Esophagus (tissue), 2 donors: ENCODE results near the gene OSBPL6. TPM values are rescaled to one million over a fixed set of nuclear protein-coding genes. Genes with fewer than 3 reads are reported as not detected.
"Not testable (repeated sequence)": the region's sequence is repeated elsewhere in the genome, so short reads cannot be mapped to it uniquely, and the experiment has no call there.

Experiments
- H3K27ac ChIP-seq, 2 donors: one replicate each; pipeline ENCODE4 v1.5.1; 2013; ENCODE audit warnings: low read depth in 2 of 2, mild to moderate bottlenecking in 2 of 2, inconsistent platforms in 1 of 2, low read length in 1 of 2, moderate library complexity in 1 of 2
- H3K27me3 ChIP-seq, 2 donors: one replicate each; pipeline ENCODE4 v1.6.1; 2013; ENCODE audit warnings: low read length in 2 of 2, control low read depth in 1 of 2, mild to moderate bottlenecking in 1 of 2; ENCODE audit not compliant: insufficient read depth in 2 of 2, control insufficient read depth in 1 of 2
- H3K36me3 ChIP-seq, 2 donors: one replicate each; pipeline ENCODE4 v1.6.1; 2013; ENCODE audit warnings: low read length in 1 of 2; ENCODE audit not compliant: control insufficient read depth in 2 of 2, insufficient read depth in 2 of 2
- H3K4me1 ChIP-seq, 2 donors: one replicate each; pipeline ENCODE4 v1.6.1; 2013; ENCODE audit warnings: low read length in 1 of 2; ENCODE audit not compliant: control insufficient read depth in 2 of 2, insufficient read depth in 2 of 2
- H3K4me3 ChIP-seq, 2 donors: one replicate each; pipeline ENCODE4 v1.5.1; 2013; ENCODE audit warnings: low read length in 2 of 2, mild to moderate bottlenecking in 2 of 2, low read depth in 1 of 2, moderate library complexity in 1 of 2
- H3K9me3 ChIP-seq, 2 donors: one replicate each; pipeline ENCODE4 v1.6.1; 2013; ENCODE audit warnings: mild to moderate bottlenecking in 2 of 2, low read depth in 1 of 2, low read length in 1 of 2, moderate library complexity in 1 of 2; ENCODE audit not compliant: control insufficient read depth in 2 of 2, insufficient read depth in 1 of 2
- WGBS, 2 donors: extraction: QIAGEN DNeasy Blood & Tissue Kit; methylation state at CpG; one replicate each; pipeline ENCODE4 v1.1.7; 2013; 5-methylcytosine and 5-hydroxymethylcytosine counted together
- polyA plus RNA-seq, 2 donors: library from polyadenylated mRNA; stranded (reverse); fragments of 200-250 nt; gene quantifications; one replicate each; pipeline ENCODE4 v1.2.3, GENCODE V29; 2013
- donor health status: healthy with polysubstance abuse.
- donor health status: Bipolar disorder and iron deficiency.

Gene OSBPL6
- 1 to 10 TPM in 1 of 2 donors, under 1 TPM in 1; 0.73 to 1.5 TPM for polyA plus RNA-seq

- peak within 1 kb of the TSS; percentile 94 to 96 for H3K27ac ChIP-seq
- no peaks in the 10 kb centered on the region for H3K27me3 ChIP-seq
- peak within 1 kb of the TSS; percentile 78 to 84 for H3K4me3 ChIP-seq
- H3K9me3 ChIP-seq: no peaks in the 10 kb centered on the region
- no peaks in the 10 kb centered on the region for H3K36me3 ChIP-seq
- 0% methylated on average over 68 to 90 of the region's 90 CpGs for WGBS, 2 donors
- no peaks in the 10 kb centered on the region for H3K4me1 ChIP-seq
These were observed at the start of gene OSBPL6 for GRCh38 chr2:178193823-178194599. OSBPL6 (plus strand) TSS chr2:178194512; CDS start chr2:178306185, 111,673 bp downstream.

DNA sequence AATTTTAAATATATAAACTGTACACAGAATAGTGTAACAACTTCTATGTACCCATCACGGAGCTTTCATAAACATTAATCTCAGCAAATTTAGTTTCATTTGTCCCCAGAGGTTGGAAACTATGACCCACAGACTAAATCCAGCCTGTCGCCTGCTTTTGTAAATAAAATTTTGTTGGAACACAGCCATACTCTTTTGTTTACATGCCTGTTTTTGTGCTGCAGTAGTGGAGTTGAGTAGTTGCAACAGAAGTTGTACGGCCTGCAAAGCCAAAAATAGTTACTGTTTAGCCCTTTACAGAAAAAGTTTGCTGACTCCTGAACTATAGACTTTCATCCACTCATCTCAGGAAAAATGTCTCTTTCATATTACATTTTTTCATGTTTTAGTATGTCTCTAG is 42.3 kb upstream of the OSBPL6 start:
- Histone ChIP-seq H3K9me3 (peaks cover 3% of the 10 kb centered on the region in 2 donors), H3K27ac (no peak overlapping the region), H3K36me3 (no peaks in the 10 kb centered on the region), H3K4me3 (no peak overlapping the region), H3K27me3 (no peaks in the 10 kb centered on the region), H3K4me1 (no peaks in the 10 kb centered on the region)
- WGBS, 2 donors: 21 to 32% methylated on average over 3 of the region's 3 CpGs

- 73 to 87% methylated on average over 4 of the region's 4 CpGs for WGBS, 2 donors
These were observed 41.8 kb upstream of the OSBPL6 start for GRCh38 chr2:178152542-178152941.

GRCh38 chr2:178152977-178153376 is 41.3 kb upstream of the OSBPL6 start:
- Histone ChIP-seq H3K27ac (no peak overlapping the region), H3K27me3 (no peaks in the 10 kb centered on the region), H3K9me3 (peaks cover 3% of the 10 kb centered on the region in 2 donors), H3K4me3 (no peak overlapping the region), H3K36me3 (no peaks in the 10 kb centered on the region), H3K4me1 (no peaks in the 10 kb centered on the region)
- WGBS, 2 donors: 0 to 12% methylated on average over 1 of the region's 1 CpG

More at GRCh38 chr2:178152542-178152941, 41.8 kb upstream of the OSBPL6 start:
- Histone ChIP-seq H3K4me1 (no peaks in the 10 kb centered on the region), H3K27me3 (no peaks in the 10 kb centered on the region), H3K9me3 (peaks cover 3% of the 10 kb centered on the region in 2 donors), H3K36me3 (no peaks in the 10 kb centered on the region), H3K4me3 (no peak overlapping the region), H3K27ac (no peak overlapping the region)

GRCh38 chr2:178153878-178154277 is 40.4 kb upstream of the OSBPL6 start:
- not testable (repeated sequence) for H3K27ac ChIP-seq, H3K27me3 ChIP-seq, H3K9me3 ChIP-seq, H3K36me3 ChIP-seq, H3K4me1 ChIP-seq, H3K4me3 ChIP-seq
- WGBS, 2 donors: 67 to 69% methylated on average over 1 of the region's 1 CpG

DNA sequence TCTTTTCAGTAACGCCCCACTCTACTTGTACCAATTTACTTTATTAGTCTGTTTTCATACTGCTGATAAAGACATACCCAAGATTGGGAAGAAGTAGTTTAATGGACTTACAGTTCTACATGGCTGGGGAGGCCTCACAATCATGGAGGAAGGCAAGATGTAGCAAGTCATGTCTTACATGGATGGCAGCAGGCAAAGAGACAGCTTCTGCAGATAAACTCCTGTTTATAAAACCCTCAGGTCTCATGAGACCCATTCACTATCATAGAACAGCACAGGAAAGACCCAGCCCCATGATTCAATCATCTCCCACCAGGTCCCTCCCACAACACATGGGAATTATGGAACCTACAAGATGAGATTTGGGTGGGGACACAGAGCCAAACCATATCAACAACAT is 38.8 kb upstream of the OSBPL6 start:
- Histone ChIP-seq H3K4me3 (no peak overlapping the region), H3K27me3 (no peaks in the 10 kb centered on the region)
- whole genome bisulfite sequencing, 2 donors: 95 to 96% methylated on average over 1 of the region's 1 CpG

DNA sequence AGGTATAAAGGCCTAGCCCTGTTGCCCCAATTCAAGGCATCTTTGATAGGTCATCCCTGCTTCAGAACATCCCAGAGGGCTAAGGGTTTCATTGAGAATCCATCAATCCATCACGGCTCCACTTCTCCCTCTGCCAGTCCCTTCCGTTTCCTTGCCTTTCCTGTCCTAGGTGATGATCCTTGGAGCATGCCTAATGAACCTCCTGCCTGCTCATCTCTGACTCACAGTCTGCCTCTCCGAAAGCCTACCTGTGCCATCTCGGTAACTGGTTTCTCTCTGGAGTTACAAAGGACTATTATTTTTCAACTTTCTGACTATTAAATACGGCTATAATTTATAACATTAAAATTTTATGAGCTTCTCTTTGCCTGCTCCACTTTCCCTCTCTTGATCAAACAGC is 36.7 kb upstream of the OSBPL6 start:
- no peaks in the 10 kb centered on the region for H3K27me3 ChIP-seq
- no peaks in the 10 kb centered on the region for H3K4me1 ChIP-seq
- peaks cover 0 to 3% of the 10 kb centered on the region in 2 donors for H3K9me3 ChIP-seq
- H3K27ac ChIP-seq: no peak overlapping the region
- H3K4me3 ChIP-seq: no peak overlapping the region
- no peaks in the 10 kb centered on the region for H3K36me3 ChIP-seq
- 87 to 89% methylated on average over 5 of the region's 5 CpGs for WGBS, 2 donors

More for the DNA sequence above, 38.8 kb upstream of the OSBPL6 start:
- no peak overlapping the region for H3K27ac ChIP-seq
- no peaks in the 10 kb centered on the region for H3K4me1 ChIP-seq
- no peaks in the 10 kb centered on the region for H3K36me3 ChIP-seq
- peaks cover 0 to 3% of the 10 kb centered on the region in 2 donors for H3K9me3 ChIP-seq

- WGBS, 2 donors: 80 to 84% methylated on average over 1 of the region's 1 CpG
- Histone ChIP-seq H3K36me3 (no peaks in the 10 kb centered on the region), H3K27me3 (no peaks in the 10 kb centered on the region), H3K9me3 (no peaks in the 10 kb centered on the region), H3K4me3 (no peak overlapping the region), H3K4me1 (no peaks in the 10 kb centered on the region), H3K27ac (no peak overlapping the region)
These were observed 34.3 kb upstream of the OSBPL6 start for GRCh38 chr2:178159966-178160365.

- WGBS, 2 donors: 93 to 100% methylated on average over 1 of the region's 1 CpG
These were observed 33.7 kb upstream of the OSBPL6 start for GRCh38 chr2:178160601-178161000.

GRCh38 chr2:178163395-178163794 is 30.9 kb upstream of the OSBPL6 start:
- Histone ChIP-seq H3K4me1 (no peaks in the 10 kb centered on the region), H3K27me3 (no peaks in the 10 kb centered on the region), H3K27ac (no peak overlapping the region), H3K36me3 (no peaks in the 10 kb centered on the region), H3K9me3 (no peaks in the 10 kb centered on the region), H3K4me3 (no peak overlapping the region)
- 58 to 62% methylated on average over 4 of the region's 4 CpGs for WGBS, 2 donors

More at GRCh38 chr2:178160601-178161000, 33.7 kb upstream of the OSBPL6 start:
- Histone ChIP-seq H3K27ac (no peak overlapping the region), H3K36me3 (no peaks in the 10 kb centered on the region), H3K4me1 (no peaks in the 10 kb centered on the region), H3K9me3 (no peaks in the 10 kb centered on the region), H3K4me3 (no peak overlapping the region), H3K27me3 (no peaks in the 10 kb centered on the region)
